Stimulated activated CD4-positive, alpha-beta T cell treated with anti-CD3 and anti-CD28 coated beads, TNF-alpha, amount 100 ng/mL, for 48 hours (primary cell): ENCODE data around the gene DPY19L2.
"Not testable (repeated sequence)": the region's sequence is repeated elsewhere in the genome, so short reads cannot be mapped to it uniquely, and the experiment has no call there.

Experiments
- DNase-seq, 3 donors: peaks; one replicate each; pipeline ENCODE4 v3.0.0-alpha.2; 2020; ENCODE audit warnings: low read depth in 3 of 3

The DPY19L2 gene

DNA sequence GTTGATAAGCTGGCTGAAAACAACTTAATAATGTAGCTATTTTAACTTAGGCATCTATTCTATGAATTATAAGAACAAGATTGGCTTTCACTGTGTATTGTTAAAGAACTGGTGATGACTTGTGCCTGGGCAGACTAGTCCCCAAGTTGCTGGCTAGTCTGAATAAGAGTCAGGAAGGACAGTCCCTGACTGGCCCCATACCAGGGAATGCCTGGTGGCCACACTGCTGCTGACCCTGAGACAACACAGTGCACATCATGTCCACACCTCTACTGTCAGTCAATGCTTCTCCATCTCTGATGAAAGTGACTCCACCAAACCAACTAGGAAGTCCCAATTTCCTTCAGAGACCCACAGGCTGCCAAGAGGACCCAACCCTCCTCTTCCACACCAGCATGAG lies 130.5 kb downstream of the DPY19L2 start:
- not testable (repeated sequence) for DNase-seq

DNA sequence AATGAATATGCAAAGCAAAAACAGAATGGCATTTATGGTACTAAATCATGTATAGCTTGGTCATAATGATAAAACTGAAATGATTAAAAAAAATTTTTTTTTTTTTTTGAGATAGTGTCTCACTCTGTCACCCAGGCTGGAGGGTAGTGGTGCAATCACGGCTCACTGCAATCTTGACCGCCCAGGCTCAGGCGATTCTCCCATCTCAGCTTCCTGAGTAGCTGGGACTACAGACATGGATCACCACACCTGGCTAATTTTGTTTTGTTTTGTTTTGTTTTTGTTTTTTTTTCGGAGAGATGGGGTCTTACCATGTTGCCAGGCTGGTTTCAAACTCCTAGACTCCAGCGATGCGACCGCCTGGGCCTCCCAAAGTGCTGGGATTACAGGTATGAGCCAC lies 138.7 kb downstream of the DPY19L2 start:
- not testable (repeated sequence) for DNase-seq

GRCh38 chr12:63525831-63526230 lies 142.5 kb downstream of the DPY19L2 start:
- DNase-seq: no peak

GRCh38 chr12:63521706-63522105 lies 146.6 kb downstream of the DPY19L2 start:
- no peak for DNase-seq
